HG02642 (cell line): ENCODE measurements around the gene ASAP2.
"Not testable (repeated sequence)": the region's sequence is repeated elsewhere in the genome, so short reads cannot be mapped to it uniquely, and the experiment has no call there.

Experiments used
- ATAC-seq: cut with Tn5 transposase; IDR thresholded peaks from one replicate; pipeline ENCODE4 v1.9.1; 2021; ENCODE audit warnings: mild to moderate bottlenecking; ENCODE audit not compliant: unreplicated experiment, poor library complexity

ASAP2 gene

DNA sequence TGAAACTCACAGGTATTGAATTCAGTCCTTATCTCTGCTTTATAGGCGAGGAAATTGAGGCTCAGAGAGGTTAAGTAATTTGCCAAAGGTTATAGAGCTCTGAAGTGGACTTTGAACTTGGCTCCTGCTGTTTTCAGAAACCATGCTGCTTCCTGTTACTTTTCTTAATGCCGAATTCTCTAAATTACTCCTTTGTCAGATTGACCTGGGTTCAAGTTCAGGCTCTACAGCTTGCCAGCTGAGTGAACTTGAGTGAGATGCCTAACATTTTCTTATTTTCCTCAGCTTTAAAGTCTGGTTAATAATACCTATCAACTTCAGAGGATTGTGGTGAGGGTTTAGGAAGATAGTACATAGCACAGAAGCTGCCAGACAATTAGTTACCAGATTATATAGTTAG is 3.4 kb downstream of the ASAP2 start:
- ATAC-seq, result no peak

DNA sequence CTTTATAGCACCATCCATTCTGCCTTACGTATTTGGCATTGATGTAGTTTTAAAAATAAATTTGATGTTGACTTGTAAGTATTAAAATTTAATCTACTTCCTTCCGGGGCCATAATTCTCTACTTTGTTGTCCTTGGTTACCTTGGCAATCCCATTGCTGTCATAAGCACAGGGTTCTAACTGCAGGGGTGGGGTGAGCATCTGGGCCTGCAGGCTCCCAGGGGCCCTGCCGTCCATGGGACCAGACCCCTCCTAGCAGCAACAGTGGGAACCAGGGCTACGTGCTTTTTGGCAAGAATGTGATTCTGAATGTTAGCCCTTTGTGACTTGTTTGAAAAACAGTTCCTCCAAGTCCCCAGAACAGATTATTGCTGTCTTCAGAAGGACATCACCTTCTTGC is 4.9 kb downstream of the ASAP2 start:
- ATAC-seq, result no peak

DNA sequence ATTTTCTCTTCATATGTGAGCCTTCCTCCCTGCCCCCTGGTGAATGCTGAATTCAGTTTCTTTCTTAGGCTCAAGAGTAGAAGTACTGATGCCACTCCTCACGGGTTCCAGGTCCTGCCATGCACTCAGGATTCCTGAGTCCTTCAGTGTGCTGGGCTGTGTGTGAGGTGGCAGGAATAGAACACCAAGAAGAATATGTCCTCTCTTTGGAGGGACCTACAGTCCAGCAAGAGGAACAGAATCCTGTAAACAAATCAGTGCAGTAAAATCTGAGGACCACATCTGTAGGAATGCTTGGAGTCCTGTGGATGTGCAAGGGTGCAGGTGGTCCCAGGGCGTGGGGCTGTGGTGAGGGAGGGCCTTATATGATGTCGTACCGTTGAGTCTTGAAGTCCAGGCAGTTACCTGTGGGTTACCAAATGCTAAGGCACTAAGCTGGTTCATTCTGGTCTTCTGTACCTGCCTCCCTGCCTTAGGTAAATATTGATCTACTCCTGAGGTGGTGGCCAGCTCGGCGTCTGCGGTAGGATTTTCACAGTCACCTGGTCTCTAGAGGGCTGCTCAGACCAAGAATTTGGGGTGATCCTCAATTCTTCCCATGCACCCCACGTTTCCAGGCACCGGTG is 5.5 kb downstream of the ASAP2 start:
- no peak for ATAC-seq

DNA sequence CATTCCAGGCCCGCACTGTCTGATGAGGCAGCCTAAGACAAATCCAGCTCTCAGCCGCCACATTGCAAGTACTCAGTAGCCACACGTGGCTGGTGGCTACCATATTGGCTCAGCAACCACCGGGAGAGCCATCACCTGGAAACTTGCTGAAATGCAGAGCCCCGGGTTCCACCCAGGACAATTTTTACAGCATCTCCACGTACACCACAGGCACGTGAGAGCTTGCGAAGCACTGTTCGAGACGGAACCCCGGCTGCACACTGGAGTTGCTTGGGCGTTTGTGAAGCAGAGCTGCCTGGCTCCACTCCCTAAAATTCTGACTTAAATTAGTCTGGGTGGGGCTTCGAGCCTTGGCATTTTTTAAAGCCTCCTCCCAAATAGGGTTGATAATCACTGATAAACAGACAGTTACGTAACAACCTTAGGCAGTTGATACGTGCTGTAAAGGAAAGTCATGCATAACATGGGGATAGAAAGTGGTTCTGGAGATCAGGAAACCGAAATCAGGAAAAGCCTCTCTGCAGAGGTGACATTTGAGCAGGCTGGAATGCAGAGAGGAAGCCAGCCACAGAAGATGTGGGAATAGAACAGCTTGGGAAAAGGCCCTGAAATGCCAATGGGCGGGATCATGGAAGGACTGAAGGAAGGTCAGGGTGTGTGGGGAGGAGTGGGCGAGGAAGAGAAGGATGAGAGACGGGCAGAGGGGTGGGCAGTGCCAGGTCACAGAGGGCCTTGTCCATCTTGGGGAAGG is 6.2 kb downstream of the ASAP2 start:
- ATAC-seq, result no peak

DNA sequence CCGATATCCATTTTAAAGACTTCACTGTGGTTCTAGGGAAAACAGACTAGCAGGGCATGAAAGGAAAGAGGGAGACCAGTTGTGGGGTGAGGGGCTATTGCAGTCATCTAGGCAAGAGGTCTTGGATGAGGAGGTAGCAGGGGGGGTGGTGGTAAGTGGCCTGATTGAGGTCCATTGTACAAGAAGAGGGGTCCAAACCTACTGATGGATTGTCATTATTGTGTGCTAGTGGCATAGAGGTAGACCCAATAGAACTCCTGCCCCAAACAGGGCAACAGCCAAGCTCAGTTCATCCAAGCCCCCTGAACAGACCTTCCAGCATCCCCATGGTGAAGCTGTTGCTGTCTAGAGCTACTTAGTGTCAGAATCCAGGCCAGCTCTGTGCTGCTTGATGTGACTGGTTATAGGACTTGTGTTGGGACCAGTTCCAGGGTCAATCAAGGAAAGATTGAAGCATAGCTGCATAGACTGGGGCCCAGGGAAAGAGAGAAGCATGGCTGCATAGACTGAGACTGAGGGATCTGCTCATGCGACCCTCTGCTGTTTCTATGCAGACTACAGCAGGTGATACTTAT is 7.0 kb downstream of the ASAP2 start:
- ATAC-seq, result no peak

DNA sequence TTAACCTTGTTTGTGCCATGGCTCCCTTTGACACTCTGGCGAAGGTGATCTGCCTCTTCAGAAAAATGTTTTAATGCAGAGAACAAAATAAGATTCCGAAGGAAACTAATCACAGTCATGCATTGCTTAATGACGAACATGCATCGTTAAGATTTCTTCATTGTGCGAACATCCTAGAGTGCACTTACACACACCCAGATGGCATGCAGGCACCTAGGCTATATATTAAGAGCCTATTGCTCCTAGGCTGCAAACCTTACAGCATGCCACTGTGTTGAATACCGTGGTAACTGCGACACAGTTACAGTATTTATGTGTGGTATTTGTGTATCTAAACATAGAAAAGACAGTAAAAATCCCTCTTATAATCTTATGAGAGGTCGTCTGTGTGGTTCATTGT is 8.3 kb downstream of the ASAP2 start:
- no peak for ATAC-seq

DNA sequence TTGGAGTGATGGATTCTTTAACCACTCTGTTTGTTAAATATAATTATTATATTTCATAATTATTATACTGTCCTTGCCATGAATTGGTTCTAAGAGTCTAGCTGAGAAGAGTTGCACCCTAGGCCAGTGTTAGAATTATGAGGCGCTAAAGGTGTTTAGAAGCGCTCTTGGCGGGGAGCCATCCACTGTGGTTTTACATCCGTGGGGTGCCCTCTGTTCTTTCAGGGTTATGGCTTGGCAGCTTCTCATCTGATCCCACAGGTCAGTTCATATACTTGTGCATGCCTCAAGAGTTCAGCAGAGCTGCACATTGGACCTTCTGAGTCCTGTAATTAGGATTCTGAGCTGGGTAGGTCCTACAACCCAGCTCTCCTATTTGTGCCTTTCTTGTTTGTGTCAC is 9.1 kb downstream of the ASAP2 start:
- ATAC-seq, result no peak

DNA sequence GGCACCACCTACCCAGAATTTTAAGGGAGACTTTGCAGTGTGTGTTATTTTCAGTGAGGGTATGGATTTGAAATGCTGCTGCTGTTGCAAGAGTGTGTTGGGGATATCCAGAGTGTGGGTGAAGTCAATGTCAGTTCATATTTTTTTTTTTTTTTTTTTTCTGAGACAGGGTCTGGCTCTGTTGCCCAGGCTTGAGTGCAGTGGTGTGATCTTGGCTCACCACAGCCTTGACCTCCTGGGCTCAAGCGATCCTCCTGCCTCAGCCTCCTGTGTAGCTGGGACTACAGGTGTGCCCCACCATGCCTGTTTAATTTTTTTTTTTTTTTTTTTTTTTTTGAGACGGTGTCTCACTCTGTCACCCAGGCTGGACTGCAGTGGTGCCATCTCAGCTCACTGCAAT is 9.5 kb downstream of the ASAP2 start:
- not testable (repeated sequence) for ATAC-seq

DNA sequence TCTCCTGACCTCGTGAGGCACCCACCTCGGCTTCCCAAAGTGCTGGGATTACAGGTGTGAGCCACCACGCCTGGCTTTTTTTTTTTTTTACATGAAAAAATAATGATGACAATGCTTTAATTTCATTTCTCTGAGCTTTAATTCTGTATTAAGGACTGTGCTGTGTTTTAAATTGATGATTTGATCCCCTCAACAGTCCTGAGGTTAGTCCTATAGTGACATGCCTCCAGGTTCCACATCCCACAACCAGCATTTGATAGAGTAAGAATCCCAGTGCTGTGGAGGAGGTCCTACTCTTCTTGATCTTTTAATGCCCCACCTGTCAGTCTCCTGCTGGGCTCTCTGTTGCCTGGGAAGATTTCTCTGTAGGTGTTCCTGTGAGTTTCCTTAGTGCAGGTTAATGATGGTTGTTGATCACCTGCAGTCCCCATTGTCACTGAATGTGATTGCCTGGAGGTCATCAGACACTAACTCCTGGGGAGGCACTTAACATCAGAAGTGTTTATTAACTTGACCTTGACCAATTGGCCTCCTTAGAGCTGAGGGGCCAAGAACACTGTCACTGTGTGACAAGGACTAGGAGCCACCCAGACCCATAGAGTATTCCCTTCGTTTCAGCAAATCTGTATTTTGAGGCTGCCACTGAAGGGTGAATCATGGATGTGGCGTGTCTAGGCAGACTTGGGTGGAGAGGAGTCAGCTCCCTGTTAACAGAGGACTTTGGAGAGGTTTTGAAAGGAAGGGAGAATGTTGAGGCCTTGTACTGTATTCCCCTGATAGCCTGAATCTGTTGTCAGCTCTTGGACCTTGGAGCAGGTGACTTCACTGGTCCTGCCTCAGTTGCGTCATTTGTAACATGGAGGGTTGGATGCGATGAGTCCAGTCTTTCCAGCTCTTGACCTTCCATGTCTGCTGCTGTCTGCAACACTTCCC is 11.5 kb downstream of the ASAP2 start:
- ATAC-seq, result no peak

DNA sequence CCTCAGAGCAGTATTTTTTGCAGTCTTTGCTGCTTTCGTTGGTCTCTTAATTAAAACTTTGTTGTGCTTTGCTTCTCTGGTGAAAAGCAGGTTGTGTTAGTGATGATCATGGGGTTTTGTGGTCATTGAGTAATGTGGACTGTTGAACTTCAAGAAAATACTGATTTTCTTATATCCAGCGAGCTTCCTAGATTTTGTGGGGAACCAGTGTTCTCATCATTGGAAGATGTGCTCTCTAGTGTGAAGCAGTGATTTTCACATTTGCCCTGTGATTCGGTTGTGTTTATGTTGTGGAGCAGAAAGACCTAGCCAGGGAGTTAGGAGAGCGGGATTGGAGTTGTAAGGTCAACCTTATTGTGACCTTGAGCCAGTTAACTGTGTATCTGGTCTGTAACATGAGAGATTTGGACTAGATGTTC is 12.4 kb downstream of the ASAP2 start:
- ATAC-seq, result no peak

DNA sequence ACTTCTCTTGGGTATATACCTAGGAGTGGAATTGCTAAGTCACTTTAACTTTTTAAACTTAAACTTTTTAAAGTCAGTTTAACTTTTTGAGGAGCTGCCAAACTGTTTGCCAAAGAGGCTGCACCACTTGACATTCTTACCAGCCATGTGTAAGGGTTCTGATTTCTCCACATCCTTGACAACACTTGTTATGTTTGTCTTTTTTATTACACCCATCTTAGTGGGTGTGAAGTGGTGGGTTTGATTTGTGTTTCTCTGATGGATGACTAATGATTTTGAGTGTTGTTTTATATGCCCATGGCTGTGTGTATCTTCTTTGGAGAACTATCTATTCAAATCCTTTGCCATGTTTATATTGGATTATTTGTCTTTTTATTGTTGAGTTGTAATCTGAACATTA is 13.6 kb downstream of the ASAP2 start:
- no peak for ATAC-seq

DNA sequence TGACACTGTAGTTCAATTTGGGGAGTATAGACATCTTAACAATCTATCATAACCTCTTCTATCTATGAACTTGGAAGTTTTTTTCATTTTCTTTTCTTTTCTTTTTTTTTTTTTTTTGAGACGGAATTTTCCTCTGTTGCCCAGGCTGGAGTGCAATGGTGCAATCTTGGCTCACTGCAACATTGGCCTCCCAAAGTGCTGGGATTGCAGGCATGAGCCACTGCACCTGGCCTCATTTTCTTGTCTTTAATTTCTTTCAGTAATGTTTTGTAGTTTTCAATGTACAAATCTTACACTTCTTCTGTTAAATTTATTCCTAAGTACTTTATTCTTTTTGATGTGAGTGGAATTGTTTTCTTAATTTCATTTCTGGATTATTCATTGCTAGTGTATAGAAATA is 14.6 kb downstream of the ASAP2 start:
- no peak for ATAC-seq

DNA sequence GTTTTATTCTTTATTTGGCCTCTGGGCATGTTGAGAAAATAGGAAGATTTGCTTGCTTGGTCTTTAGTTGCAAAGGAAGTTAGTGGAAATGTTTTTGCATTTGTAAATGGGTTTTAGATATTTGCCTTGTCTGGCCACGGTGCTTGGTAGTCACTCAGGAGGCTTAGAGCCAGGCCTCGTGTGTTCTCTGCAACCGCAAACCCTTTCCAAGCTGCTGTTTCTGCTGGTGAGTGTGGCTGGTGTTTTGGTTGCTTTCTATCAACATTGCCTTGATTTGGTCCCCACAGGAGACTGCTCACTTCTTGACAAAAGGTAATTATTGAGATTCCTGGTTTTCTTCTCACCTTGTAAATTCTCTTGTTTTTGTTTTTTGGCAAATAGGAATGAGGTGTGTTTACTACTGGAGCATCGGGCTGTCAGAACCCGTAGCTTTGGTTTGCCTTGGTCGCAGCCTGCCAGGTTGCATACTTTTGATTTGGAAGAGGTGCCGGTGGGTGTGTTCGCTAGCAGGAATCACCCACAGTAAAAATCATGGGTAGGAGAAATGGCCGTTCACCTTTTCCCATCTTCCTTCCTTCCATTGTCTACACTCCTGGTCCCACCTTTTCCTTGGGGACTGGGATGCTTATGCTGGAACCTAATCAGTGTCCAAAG is 15.8 kb downstream of the ASAP2 start:
- ATAC-seq, result no peak

DNA sequence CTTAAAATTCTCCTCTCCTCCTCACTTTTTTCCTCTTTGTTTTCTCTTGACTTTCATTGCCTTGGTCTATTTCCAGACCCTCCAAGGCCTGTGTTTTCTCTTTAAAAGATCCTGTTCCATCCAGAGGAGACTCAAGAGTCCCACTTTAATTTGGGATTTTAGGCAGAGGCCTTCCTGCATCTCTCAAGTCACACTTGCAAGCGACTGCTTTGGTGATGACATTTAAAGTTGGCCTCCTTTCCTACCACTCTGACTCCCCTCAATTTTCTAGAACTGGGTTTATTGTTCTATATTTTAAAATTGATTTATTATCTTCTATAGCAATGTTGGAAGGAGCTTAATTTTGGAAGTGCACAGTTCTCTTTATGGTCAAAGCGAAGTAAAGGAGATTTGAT is 16.3 kb downstream of the ASAP2 start:
- ATAC-seq, result no peak

DNA sequence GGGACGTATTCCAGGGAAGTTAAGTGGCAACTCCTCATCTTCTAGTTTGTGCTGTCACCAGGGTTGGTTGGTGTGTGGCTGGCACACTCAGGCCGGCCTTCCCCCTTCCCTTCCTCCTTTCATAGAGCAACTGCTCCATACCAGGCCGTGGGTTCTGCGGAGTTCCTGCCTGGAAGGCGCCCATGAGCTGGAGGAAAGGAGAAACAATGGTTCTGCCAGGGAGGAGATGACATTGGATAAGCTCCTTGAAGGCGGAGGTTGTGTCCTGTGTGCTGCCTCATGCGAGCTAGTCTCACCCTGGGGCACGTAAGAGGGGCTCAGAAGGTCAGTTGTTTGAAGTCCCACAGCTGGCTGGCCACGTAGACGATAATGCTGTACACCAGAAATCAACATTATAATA is 19.2 kb downstream of the ASAP2 start:
- no peak for ATAC-seq

DNA sequence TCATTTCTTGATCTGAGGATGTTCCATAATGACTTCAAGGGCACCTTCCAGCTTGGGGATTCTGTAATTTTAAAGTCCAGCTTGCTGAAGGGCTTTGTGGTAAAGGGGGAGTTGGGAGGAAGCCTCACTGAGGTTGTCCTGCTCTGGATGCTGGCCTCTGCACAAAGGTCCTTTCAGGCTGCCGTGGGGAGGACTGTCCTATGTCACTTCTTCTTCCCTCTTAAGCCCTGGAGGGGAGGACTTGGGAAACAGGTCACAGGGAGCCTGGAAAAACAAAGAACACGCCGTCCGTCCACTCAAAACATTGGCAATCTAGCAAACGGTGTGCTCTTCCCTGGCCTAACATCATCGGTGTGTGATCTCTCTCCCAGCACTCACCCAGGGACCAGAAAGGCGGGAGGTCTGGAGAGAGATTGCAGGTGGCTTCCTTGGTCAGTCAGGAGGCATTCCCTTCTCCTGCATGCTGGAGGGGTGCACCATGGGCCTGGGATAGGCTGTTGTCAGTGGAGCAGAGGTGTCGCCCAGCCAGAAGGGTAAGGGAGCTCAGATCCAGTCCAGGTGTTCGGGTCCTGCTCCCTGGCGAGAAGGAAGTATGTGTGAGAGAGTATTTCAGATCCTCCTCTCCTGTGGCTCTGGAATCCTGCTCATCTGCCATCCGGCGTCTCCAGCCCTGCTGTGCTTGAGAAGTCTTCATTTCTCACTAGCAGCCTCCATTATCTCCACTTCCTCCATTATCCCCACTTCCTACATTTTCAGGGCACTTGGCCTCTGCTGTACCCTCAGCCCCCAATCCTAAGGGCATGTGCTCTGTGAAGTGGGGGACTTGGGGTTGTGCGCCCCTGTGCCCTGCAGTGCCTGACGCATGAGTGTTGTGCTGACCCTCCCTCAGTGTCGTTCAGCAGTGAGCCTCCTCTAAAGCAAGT is 20.1 kb downstream of the ASAP2 start:
- ATAC-seq, result no peak

DNA sequence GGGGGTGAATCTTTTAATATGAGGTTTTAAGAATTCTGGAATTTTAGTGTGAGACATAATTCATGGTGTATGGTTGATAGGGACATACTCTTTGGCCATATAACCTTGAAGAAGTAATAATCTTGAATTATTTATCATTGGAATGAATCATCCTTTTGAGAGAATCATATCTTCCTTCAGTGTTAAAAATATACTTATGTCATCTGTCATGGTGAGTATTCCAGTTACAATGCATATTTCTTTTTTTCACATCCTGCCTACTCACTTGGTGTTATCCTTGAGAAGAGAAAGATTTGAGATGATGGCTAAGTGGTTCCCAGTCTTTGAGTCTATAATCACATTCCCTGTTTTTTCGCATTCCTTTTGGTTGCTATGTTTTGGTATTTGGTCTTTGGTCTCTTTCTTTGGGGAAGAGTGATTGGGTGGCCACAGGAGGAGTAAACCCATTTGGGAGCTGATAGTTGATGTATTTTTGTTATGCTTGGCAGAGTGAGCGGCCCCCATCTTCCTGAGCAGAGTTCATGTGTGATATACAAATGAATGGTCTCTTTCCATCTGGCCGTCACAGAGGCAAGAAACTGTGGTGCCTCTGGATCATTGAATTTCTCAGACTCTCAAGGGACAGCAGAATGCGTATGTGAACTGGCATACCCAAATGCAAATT is 21.6 kb downstream of the ASAP2 start:
- no peak for ATAC-seq

DNA sequence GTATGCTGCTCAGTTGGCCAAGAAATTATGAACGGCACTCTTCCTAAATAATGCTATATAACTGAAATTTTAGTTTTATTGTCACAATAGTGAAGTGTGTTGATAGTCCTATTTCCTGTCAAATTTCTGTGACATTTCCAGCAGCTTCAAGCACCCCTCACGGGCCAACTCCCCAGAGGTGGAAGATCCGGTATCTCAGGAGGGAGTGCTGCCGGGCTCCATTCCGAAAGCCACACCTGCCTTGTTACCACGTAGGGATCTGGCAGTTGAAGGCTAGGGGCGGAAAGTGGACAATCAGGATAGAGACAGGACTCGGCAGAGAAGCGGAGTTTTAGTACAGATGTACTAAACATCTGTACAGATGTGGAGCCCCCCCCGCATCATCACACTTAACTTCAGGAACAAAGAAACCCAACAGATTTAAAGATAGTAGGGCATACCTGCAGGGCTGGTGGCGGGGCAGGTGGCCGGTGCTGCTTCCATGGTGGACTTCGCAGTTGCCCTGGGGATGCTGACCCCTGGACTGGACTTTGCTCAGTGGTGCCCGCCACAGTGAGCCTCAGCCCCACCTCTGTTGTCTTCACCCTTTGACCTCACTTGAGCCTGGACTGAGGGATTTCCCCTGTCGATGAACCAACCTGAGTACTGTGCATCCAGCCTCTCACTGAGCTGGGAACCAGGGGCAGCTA is 22.3 kb downstream of the ASAP2 start:
- ATAC-seq, result no peak
